Measurements from ENCODE around the gene AGBL1. TPM values are rescaled to one million over a fixed set of nuclear protein-coding genes. Genes with fewer than 3 reads are reported as not detected.

The AGBL1 gene
- polyA plus RNA-seq, 1 donor, result 25.5 TPM

- DNase-seq (ENCODE audit: low read depth), result no peak
These were observed 566.3 kb downstream of the AGBL1 start for GRCh38 chr15:86645925-86646500.

- no peak for DNase-seq (ENCODE audit: low read depth)
These were observed 568.3 kb downstream of the AGBL1 start for GRCh38 chr15:86647810-86648440.

GRCh38 chr15:86649277-86649676 is 569.6 kb downstream of the AGBL1 start:
- DNase-seq (ENCODE audit: low read depth), result no peak

- no peak for DNase-seq (ENCODE audit: low read depth)
These were observed 570.4 kb downstream of the AGBL1 start for GRCh38 chr15:86650094-86650493.

GRCh38 chr15:86653344-86654197 is 573.9 kb downstream of the AGBL1 start:
- no peak for DNase-seq (ENCODE audit: low read depth)

- no peak for DNase-seq (ENCODE audit: low read depth)
These were observed 574.8 kb downstream of the AGBL1 start for GRCh38 chr15:86654501-86654900.

GRCh38 chr15:86657305-86657704 is 577.6 kb downstream of the AGBL1 start:
- DNase-seq (ENCODE audit: low read depth), result no peak

GRCh38 chr15:86659724-86660411 is 580.2 kb downstream of the AGBL1 start:
- no peak for DNase-seq (ENCODE audit: low read depth)

GRCh38 chr15:86661580-86661979 is 581.9 kb downstream of the AGBL1 start:
- no peak for DNase-seq (ENCODE audit: low read depth)

- DNase-seq (ENCODE audit: low read depth), result no peak
These were observed 583.6 kb downstream of the AGBL1 start for GRCh38 chr15:86663304-86663703.

GRCh38 chr15:86663979-86664378 is 584.3 kb downstream of the AGBL1 start:
- no peak for DNase-seq (ENCODE audit: low read depth)

GRCh38 chr15:86664581-86664980 is 584.9 kb downstream of the AGBL1 start:
- no peak for DNase-seq (ENCODE audit: low read depth)

- no peak for DNase-seq (ENCODE audit: low read depth)
These were observed 596.3 kb downstream of the AGBL1 start for GRCh38 chr15:86676002-86676401.

- DNase-seq (ENCODE audit: low read depth), result no peak
These were observed 597.6 kb downstream of the AGBL1 start for GRCh38 chr15:86677278-86677677.

- no peak for DNase-seq (ENCODE audit: low read depth)
These were observed 605.6 kb downstream of the AGBL1 start for GRCh38 chr15:86685263-86685662.

GRCh38 chr15:86689006-86689405 is 609.3 kb downstream of the AGBL1 start:
- no peak for DNase-seq (ENCODE audit: low read depth)

GRCh38 chr15:86690566-86690965 is 610.9 kb downstream of the AGBL1 start:
- DNase-seq (ENCODE audit: low read depth), result peak; percentile 8

GRCh38 chr15:86691091-86691663 is 611.5 kb downstream of the AGBL1 start:
- peak; percentile 14 for DNase-seq (ENCODE audit: low read depth)

- no peak for DNase-seq (ENCODE audit: low read depth)
These were observed 621.4 kb downstream of the AGBL1 start for GRCh38 chr15:86700864-86701610.

GRCh38 chr15:86701611-86701963 is 621.9 kb downstream of the AGBL1 start:
- DNase-seq (ENCODE audit: low read depth), result no peak

- no peak for DNase-seq (ENCODE audit: low read depth)
These were observed 627.1 kb downstream of the AGBL1 start for GRCh38 chr15:86706813-86707212.

Data from forelimb muscle (tissue), 1 donor.